Epithelial cell of esophagus (primary cell): Measurements from ENCODE around the gene ZSWIM5.
"Not testable (repeated sequence)": the region's sequence is repeated elsewhere in the genome, so short reads cannot be mapped to it uniquely, and the experiment has no call there.

Experiments
- DNase-seq: peaks from one replicate; pipeline ENCODE4 v3.0.0; 2010; ENCODE audit warnings: low read depth
- H3K4me3 ChIP-seq: 2 replicates; pipeline ENCODE4 v1.5.1; 2011; ENCODE audit warnings: mild to moderate bottlenecking, low read length, control low read depth
- TF ChIP-seq, protein P1 (sequence below): IDR thresholded peaks from 2 replicates; pipeline ENCODE4 v1.5.1; 2011; ENCODE audit warnings: low read depth, mild to moderate bottlenecking, low read length, control low read depth, inconsistent platforms; ENCODE audit not compliant: insufficient read depth; ENCODE audit errors: missing control alignments

Gene ZSWIM5

GRCh38 chr1:45101947-45102346 is 104.5 kb downstream of the ZSWIM5 start:
- TF ChIP-seq, protein P1, sequence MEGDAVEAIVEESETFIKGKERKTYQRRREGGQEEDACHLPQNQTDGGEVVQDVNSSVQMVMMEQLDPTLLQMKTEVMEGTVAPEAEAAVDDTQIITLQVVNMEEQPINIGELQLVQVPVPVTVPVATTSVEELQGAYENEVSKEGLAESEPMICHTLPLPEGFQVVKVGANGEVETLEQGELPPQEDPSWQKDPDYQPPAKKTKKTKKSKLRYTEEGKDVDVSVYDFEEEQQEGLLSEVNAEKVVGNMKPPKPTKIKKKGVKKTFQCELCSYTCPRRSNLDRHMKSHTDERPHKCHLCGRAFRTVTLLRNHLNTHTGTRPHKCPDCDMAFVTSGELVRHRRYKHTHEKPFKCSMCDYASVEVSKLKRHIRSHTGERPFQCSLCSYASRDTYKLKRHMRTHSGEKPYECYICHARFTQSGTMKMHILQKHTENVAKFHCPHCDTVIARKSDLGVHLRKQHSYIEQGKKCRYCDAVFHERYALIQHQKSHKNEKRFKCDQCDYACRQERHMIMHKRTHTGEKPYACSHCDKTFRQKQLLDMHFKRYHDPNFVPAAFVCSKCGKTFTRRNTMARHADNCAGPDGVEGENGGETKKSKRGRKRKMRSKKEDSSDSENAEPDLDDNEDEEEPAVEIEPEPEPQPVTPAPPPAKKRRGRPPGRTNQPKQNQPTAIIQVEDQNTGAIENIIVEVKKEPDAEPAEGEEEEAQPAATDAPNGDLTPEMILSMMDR, result no peak
- no peak overlapping the region for H3K4me3 ChIP-seq
- no peak for DNase-seq

DNA sequence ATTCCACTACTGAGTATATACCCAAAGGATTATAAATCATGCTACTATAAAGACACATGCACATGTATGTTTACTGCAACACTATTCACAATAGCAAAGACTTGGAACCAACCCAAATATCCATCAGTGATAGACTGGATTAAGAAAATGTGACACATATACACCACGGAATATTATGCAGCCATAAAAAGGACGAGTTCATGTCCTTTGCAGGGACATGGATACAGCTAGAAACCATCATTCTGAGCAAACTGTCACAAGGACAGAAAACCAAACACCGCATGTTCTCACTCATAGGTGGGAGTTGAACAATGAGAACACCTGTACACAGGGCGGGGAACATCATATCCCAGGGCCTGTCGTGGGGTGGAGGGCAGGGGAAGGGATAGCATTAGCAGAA is 104.9 kb downstream of the ZSWIM5 start:
- not testable (repeated sequence) for H3K4me3 ChIP-seq, DNase-seq

DNA sequence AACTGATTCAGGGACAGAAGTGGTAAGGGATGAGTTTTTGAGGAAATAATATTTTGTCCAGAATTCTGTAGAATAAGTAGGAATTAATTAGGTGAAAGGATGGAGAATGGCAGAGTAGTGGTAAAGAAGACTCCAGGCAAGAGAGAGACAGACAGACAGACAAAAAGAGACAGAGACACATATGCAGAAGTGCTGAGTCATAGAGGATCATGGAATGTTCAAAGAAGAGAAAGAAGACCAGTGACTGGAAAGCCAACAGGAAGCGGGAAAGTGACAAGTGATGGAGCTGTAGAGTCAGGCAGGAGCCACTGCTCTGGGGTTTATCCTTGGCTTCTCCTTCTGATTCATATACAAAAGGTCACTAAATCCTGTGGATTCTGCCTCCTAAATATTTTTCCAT is 108.5 kb downstream of the ZSWIM5 start:
- TF ChIP-seq, protein P1, result no peak

GRCh38 chr1:45097079-45097478 is 109.3 kb downstream of the ZSWIM5 start:
- no peak overlapping the region for H3K4me3 ChIP-seq
- no peak for DNase-seq
- TF ChIP-seq, protein P1, result no peak

More for the DNA sequence above, 108.5 kb downstream of the ZSWIM5 start:
- H3K4me3 ChIP-seq, result no peak overlapping the region
- DNase-seq, result no peak

GRCh38 chr1:45095450-45095849 is 111.0 kb downstream of the ZSWIM5 start:
- DNase-seq, result no peak
- TF ChIP-seq, protein P1, result no peak
- H3K4me3 ChIP-seq, result no peak overlapping the region

DNA sequence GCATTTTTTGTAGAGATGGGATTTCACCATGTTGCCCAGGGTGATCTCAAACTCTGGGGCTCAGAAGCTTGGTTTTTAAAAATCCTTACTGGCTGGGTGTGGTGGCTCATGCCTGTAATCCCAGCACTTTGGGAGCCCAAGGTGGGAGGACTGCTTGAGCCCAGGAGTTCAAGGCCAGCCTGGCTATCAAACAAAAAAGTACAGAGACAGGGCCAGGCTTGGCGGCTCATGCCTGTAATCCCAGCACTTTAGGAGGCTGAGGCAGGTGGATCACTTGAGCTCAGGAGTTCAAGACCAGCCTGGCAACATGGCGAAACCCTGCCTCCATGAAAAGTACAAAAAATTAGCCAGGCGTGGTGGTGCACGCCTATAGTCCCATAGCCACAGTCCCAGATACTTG is 112.0 kb downstream of the ZSWIM5 start:
- not testable (repeated sequence) for H3K4me3 ChIP-seq, DNase-seq

- TF ChIP-seq, protein P1, result no peak
- no peak for DNase-seq
- no peak overlapping the region for H3K4me3 ChIP-seq
These were observed 113.1 kb downstream of the ZSWIM5 start for GRCh38 chr1:45093334-45093733.

GRCh38 chr1:45089711-45090110 is 116.7 kb downstream of the ZSWIM5 start:
- TF ChIP-seq, protein P1, result no peak
- no peak for DNase-seq

More at GRCh38 chr1:45089711-45090110, 116.7 kb downstream of the ZSWIM5 start:
- H3K4me3 ChIP-seq, result no peak overlapping the region
